ENCODE results near the gene ABCC12.
A peak's percentile ranks its signal among the peaks of the same experiment; 100 is the strongest.

Gene ABCC12

DNA sequence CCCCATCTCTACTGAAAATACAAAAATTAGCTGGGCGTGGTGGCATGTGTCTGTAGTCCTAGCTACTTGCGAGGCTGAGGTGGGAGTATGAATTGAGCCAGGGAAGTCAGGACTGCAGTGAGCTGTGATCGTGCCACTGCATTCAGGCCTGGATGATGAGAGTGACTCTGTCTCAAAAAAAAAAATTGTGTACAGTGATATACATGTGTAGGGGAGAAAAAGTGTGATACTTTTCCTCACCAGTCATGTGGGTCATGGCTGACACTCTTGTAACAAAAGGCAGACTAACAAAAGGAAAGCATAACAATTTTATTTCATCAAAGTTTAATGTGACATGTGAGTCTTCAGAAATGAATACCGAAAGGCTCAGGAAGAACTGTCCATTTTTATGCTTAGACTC, 2.0 kb upstream of the ABCC12 start:
- Histone ChIP-seq H4K20me1 (ENCODE audit: insufficient read depth) (no peaks in the 10 kb centered on the region), H3K4me2 (no peak overlapping the region), H3K9ac (no peak overlapping the region), H3K27ac (no peak overlapping the region), H3K79me2 (ENCODE audit: insufficient read depth, low read depth) (no peaks in the 10 kb centered on the region), H3K36me3 (ENCODE audit: insufficient read depth) (no peaks in the 10 kb centered on the region), H3K27me3 (ENCODE audit: insufficient read depth, low read depth) (no peaks in the 10 kb centered on the region), H3K4me1 (ENCODE audit: low read depth, poor library complexity, severe bottlenecking) (no peaks in the 10 kb centered on the region), H3K4me3 (IDR thresholded peaks at IDR 0.05; ENCODE audit: insufficient read depth, low read depth, low read length) (no peak overlapping the region), H2AFZ (ENCODE audit: low read depth) (no peak overlapping the region)
- TF ChIP-seq CTCF (conservative IDR thresholded peaks at IDR 0.05; ENCODE audit: low read depth, low read length) = no peak

- TF ChIP-seq CTCF (conservative IDR thresholded peaks at IDR 0.05; ENCODE audit: low read depth, low read length) = no peak
- no peaks in the 10 kb centered on the region for H3K27me3 ChIP-seq (ENCODE audit: insufficient read depth, low read depth)
- no peaks in the 10 kb centered on the region for H3K36me3 ChIP-seq (ENCODE audit: insufficient read depth)
- no peaks in the 10 kb centered on the region for H3K79me2 ChIP-seq (ENCODE audit: insufficient read depth, low read depth)
- no peak overlapping the region for H2AFZ ChIP-seq (ENCODE audit: low read depth)
- no peak overlapping the region for H3K4me2 ChIP-seq
- H3K9ac ChIP-seq = no peak overlapping the region
- no peaks in the 10 kb centered on the region for H4K20me1 ChIP-seq (ENCODE audit: insufficient read depth)
- H3K27ac ChIP-seq = no peak overlapping the region
- H3K4me3 ChIP-seq (IDR thresholded peaks at IDR 0.05; ENCODE audit: insufficient read depth, low read depth, low read length) = no peak overlapping the region
- H3K4me1 ChIP-seq (ENCODE audit: low read depth, poor library complexity, severe bottlenecking) = no peaks in the 10 kb centered on the region
Observed at GRCh38 chr16:48157302-48157701, 1.5 kb upstream of the ABCC12 start.

GRCh38 chr16:48156790-48157209, 1.0 kb upstream of the ABCC12 start:
- Histone ChIP-seq H3K4me1 (ENCODE audit: low read depth, poor library complexity, severe bottlenecking) (no peaks in the 10 kb centered on the region), H3K27ac (no peak overlapping the region), H4K20me1 (ENCODE audit: insufficient read depth) (no peaks in the 10 kb centered on the region), H2AFZ (ENCODE audit: low read depth) (no peak overlapping the region), H3K36me3 (ENCODE audit: insufficient read depth) (no peaks in the 10 kb centered on the region), H3K79me2 (ENCODE audit: insufficient read depth, low read depth) (no peaks in the 10 kb centered on the region), H3K9ac (no peak overlapping the region), H3K27me3 (ENCODE audit: insufficient read depth, low read depth) (no peaks in the 10 kb centered on the region), H3K4me2 (no peak overlapping the region), H3K4me3 (IDR thresholded peaks at IDR 0.05; ENCODE audit: insufficient read depth, low read depth, low read length) (no peak overlapping the region)
- peak; percentile 73 for TF ChIP-seq CTCF (conservative IDR thresholded peaks at IDR 0.05; ENCODE audit: low read depth, low read length)

DNA sequence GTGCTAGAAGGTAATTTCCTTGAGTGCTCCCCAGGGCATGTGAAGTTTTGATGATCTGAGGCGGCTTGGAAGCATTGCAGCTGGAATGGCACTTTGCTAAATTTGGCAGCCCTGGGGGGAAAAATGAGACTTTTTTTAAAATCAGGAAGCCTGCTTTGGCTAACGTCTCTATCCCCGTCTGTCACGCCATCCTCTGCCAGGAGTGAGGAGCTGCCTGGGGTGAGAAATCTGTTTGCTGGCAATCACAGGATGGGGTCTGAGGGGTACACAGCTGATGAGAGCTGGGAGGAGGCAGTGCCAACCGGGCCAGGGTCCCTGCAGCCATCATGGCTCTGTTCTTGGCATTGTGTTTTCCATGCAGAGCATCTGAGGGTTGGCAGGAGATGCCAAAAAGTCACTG, 2.0 kb downstream of the ABCC12 start:
- H3K27ac ChIP-seq = no peak overlapping the region
- H3K79me2 ChIP-seq (ENCODE audit: insufficient read depth, low read depth) = no peaks in the 10 kb centered on the region
- no peaks in the 10 kb centered on the region for H3K4me1 ChIP-seq (ENCODE audit: low read depth, poor library complexity, severe bottlenecking)
- no peak overlapping the region for H2AFZ ChIP-seq (ENCODE audit: low read depth)
- no peaks in the 10 kb centered on the region for H4K20me1 ChIP-seq (ENCODE audit: insufficient read depth)
- no peaks in the 10 kb centered on the region for H3K36me3 ChIP-seq (ENCODE audit: insufficient read depth)
- H3K4me2 ChIP-seq = no peak overlapping the region
- no peak overlapping the region for H3K9ac ChIP-seq
- no peak overlapping the region for H3K4me3 ChIP-seq (IDR thresholded peaks at IDR 0.05; ENCODE audit: insufficient read depth, low read depth, low read length)
- no peak for TF ChIP-seq CTCF (conservative IDR thresholded peaks at IDR 0.05; ENCODE audit: low read depth, low read length)
- no peaks in the 10 kb centered on the region for H3K27me3 ChIP-seq (ENCODE audit: insufficient read depth, low read depth)

- Histone ChIP-seq H4K20me1 (ENCODE audit: insufficient read depth) (no peaks in the 10 kb centered on the region), H3K36me3 (ENCODE audit: insufficient read depth) (no peaks in the 10 kb centered on the region), H2AFZ (ENCODE audit: low read depth) (no peak overlapping the region), H3K79me2 (ENCODE audit: insufficient read depth, low read depth) (no peaks in the 10 kb centered on the region), H3K9ac (no peak overlapping the region), H3K4me3 (IDR thresholded peaks at IDR 0.05; ENCODE audit: insufficient read depth, low read depth, low read length) (no peak overlapping the region), H3K4me2 (no peak overlapping the region), H3K27ac (no peak overlapping the region), H3K4me1 (ENCODE audit: low read depth, poor library complexity, severe bottlenecking) (no peaks in the 10 kb centered on the region), H3K27me3 (ENCODE audit: insufficient read depth, low read depth) (no peaks in the 10 kb centered on the region)
- no peak for TF ChIP-seq CTCF (conservative IDR thresholded peaks at IDR 0.05; ENCODE audit: low read depth, low read length)
Observed at GRCh38 chr16:48152226-48152625, 3.6 kb downstream of the ABCC12 start.
